SK-N-SH (cell line): Measurements from ENCODE around the gene GRM7. TPM values are rescaled to one million over a fixed set of nuclear protein-coding genes. Genes with fewer than 3 reads are reported as not detected.

Experiments used
- CTCF ChIA-PET: fragments of 300-600, 350-600 bp; formaldehyde crosslinking; extraction: SDS; loops from one replicate; lab custom pipeline; 2021; lab: Yijun Ruan, JAX
- POLR2A ChIA-PET: fragments of 350-600 bp; sonication (Branson Sonifier 250); formaldehyde crosslinking; extraction: SDS; loops from one replicate; lab custom pipeline; 2020; ENCODE audit warnings: antibody characterized with exemption, inconsistent platforms; lab: Yijun Ruan, JAX
- DNase-seq: peaks from one replicate; pipeline ENCODE4 v3.0.0; 2012
- H2AFZ ChIP-seq: fragments of 200-600 bp; sonication (generic); 2 replicates; pipeline ENCODE4 v1.8.1; 2016; ENCODE audit warnings: antibody characterized with exemption, mild to moderate bottlenecking, low read depth
- H3F3A ChIP-seq: fragments of 200-600 bp; sonication (generic); replicated peaks from 2 replicates; pipeline ENCODE3; 2016; ENCODE audit warnings: antibody characterized with exemption, mild to moderate bottlenecking; ENCODE audit not compliant: insufficient read depth
- H3K27ac ChIP-seq, 2 experiments: fragments of 200-500 bp in 1 of 2; fragments of 200-600 bp in 1 of 2; sonication (Bioruptor generic) in 1 of 2; sonication (generic), shearing (Covaris generic) in 1 of 2; 2 replicates each; pipeline versions ENCODE4 v1.5.1 to v1.6.1; 2014 to 2016; ENCODE audit warnings: low read depth in 2 of 2, inconsistent platforms in 1 of 2, low read length in 1 of 2, mild to moderate bottlenecking in 1 of 2, mixed read lengths in 1 of 2
- H3K27me3 ChIP-seq: fragments of 200-600 bp; sonication (generic), shearing (Covaris generic); 2 replicates; pipeline ENCODE4 v1.6.1; 2016; ENCODE audit warnings: mixed run types; ENCODE audit not compliant: insufficient read depth
- H3K36me3 ChIP-seq, 2 experiments: fragments of 200-500 bp in 1 of 2; fragments of 200-600 bp in 1 of 2; sonication (Bioruptor generic) in 1 of 2; sonication (generic) in 1 of 2; replicated peaks in 1 of 2; 2 replicates each; pipeline versions ENCODE3 to v1.5.1; 2014 to 2016; ENCODE audit warnings: low read length in 1 of 2, mild to moderate bottlenecking in 1 of 2; ENCODE audit not compliant: insufficient read depth in 2 of 2, control insufficient read depth in 1 of 2
- H3K4me1 ChIP-seq, 2 experiments: fragments of 200-500 bp in 1 of 2; fragments of 200-600 bp in 1 of 2; sonication (Bioruptor generic) in 1 of 2; sonication (generic), shearing (Covaris generic) in 1 of 2; 2 replicates each; pipeline versions ENCODE4 v1.5.1 to v1.6.1; 2014 to 2016; ENCODE audit warnings: low read depth in 1 of 2, low read length in 1 of 2, mixed run types in 1 of 2; ENCODE audit not compliant: insufficient read depth in 2 of 2, control insufficient read depth in 1 of 2
- H3K4me2 ChIP-seq: fragments of 200-600 bp; sonication (generic), shearing (Covaris generic); 2 replicates; pipeline ENCODE4 v1.6.1; 2017; ENCODE audit warnings: mixed run types
- H3K4me3 ChIP-seq, 2 experiments: fragments of 200-500 bp in 1 of 2; fragments of 200-600 bp in 1 of 2; sonication (Bioruptor generic) in 1 of 2; sonication (generic), shearing (Covaris generic) in 1 of 2; 2 replicates each; pipeline versions ENCODE4 v1.5.1 to v1.8.1; 2014 to 2016; ENCODE audit warnings: low read depth in 2 of 2, inconsistent platforms in 1 of 2, low read length in 1 of 2, mild to moderate bottlenecking in 1 of 2, mixed read lengths in 1 of 2, moderate library complexity in 1 of 2
- H3K79me2 ChIP-seq: fragments of 200-600 bp; sonication (generic); 2 replicates; pipeline ENCODE4 v1.8.1; 2017; ENCODE audit warnings: mild to moderate bottlenecking; ENCODE audit not compliant: insufficient read depth
- H3K9ac ChIP-seq: fragments of 200-600 bp; sonication (generic); 2 replicates; pipeline ENCODE4 v1.6.1; 2017; ENCODE audit warnings: mixed run types
- H3K9me2 ChIP-seq: fragments of 200-600 bp; sonication (generic); 2 replicates; pipeline ENCODE4 v1.6.1; 2017; ENCODE audit warnings: mixed run types
- H3K9me3 ChIP-seq: fragments of 200-600 bp; sonication (generic); 2 replicates; pipeline ENCODE4 v1.6.1; 2017; ENCODE audit warnings: mixed run types, mild to moderate bottlenecking, moderate library complexity
- H4K20me1 ChIP-seq: fragments of 200-600 bp; sonication (generic); 2 replicates; pipeline ENCODE4 v1.6.1; 2017; ENCODE audit warnings: mild to moderate bottlenecking, mixed run types; ENCODE audit not compliant: insufficient read depth
- CTCF ChIP-seq: fragments of 200-600 bp; sonication (generic); IDR thresholded peaks from 2 replicates; pipeline ENCODE4 v1.6.1; 2017; ENCODE audit warnings: antibody characterized with exemption, mild to moderate bottlenecking, moderate library complexity
- ELF1 ChIP-seq: IDR thresholded peaks from 2 replicates; pipeline ENCODE4 v1.4.0; 2012
- EP300 ChIP-seq, 2 experiments: IDR thresholded peaks; 2 replicates each; pipeline versions ENCODE4 v1.4.0 to v1.6.1; 2012; ENCODE audit warnings: borderline replicate concordance in 1 of 2, low read depth in 1 of 2, low read length in 1 of 2
- FOSL2 ChIP-seq: IDR thresholded peaks from 2 replicates; pipeline ENCODE4 v1.4.0; 2012; ENCODE audit warnings: low read depth, mild to moderate bottlenecking, moderate library complexity, borderline replicate concordance
- MXI1 ChIP-seq: IDR thresholded peaks from 2 replicates; pipeline ENCODE4 v1.6.1; 2012; ENCODE audit warnings: mild to moderate bottlenecking, low read depth, low read length, improper control_type of control experiment
- POLR2AphosphoS5 ChIP-seq: IDR thresholded peaks from 2 replicates; pipeline ENCODE4 v1.6.1; 2012; ENCODE audit warnings: low read depth, low read length
- RAD21 ChIP-seq: IDR thresholded peaks from 2 replicates; pipeline ENCODE4 v1.6.1; 2012; ENCODE audit warnings: mild to moderate bottlenecking, low read length
- RCOR1 ChIP-seq: fragments of 150-350 bp; IDR thresholded peaks from 2 replicates; pipeline ENCODE4 v1.6.1; 2017; ENCODE audit warnings: antibody characterized with exemption, low read length
- RFX5 ChIP-seq: IDR thresholded peaks from 2 replicates; pipeline ENCODE4 v1.6.1; 2012; ENCODE audit warnings: mild to moderate bottlenecking, improper control_type of control experiment, low read length
- RXRA ChIP-seq: IDR thresholded peaks from 2 replicates; pipeline ENCODE4 v1.4.0; 2012; ENCODE audit warnings: low read depth, mild to moderate bottlenecking, borderline replicate concordance
- SIN3A ChIP-seq: IDR thresholded peaks from 2 replicates; pipeline ENCODE4 v1.6.1; 2012; ENCODE audit warnings: low read depth, mild to moderate bottlenecking, low read length, moderate library complexity, borderline replicate concordance
- YY1 ChIP-seq: IDR thresholded peaks from 2 replicates; pipeline ENCODE4 v1.4.0; 2012; ENCODE audit warnings: low read depth, mild to moderate bottlenecking
- polyA plus RNA-seq, 3 experiments: library from polyadenylated mRNA; depleted of rRNA; stranded (reverse); fragments of >200 nt; gene quantifications; 2 replicates each; pipeline ENCODE4 v1.2.3, GENCODE V29; 2012
- TF ChIP-seq, protein P1 (sequence below): IDR thresholded peaks from 2 replicates; pipeline ENCODE4 v1.6.1; 2012; ENCODE audit warnings: mild to moderate bottlenecking, low read depth, low read length, moderate library complexity
- TF ChIP-seq, protein P2 (sequence below): fragments of 150-350 bp; IDR thresholded peaks from 2 replicates; pipeline ENCODE4 v1.6.1; 2017; ENCODE audit warnings: antibody characterized with exemption, low read length, low read depth, borderline replicate concordance

The GRM7 gene
- polyA plus RNA-seq, 1 of the 3 experiments (the other 2 are of a cell fraction), result 0.03 TPM

GRCh38 chr3:6867269-6867668, 6.4 kb downstream of the GRM7 start (continued):
- TF ChIP-seq, protein P1, sequence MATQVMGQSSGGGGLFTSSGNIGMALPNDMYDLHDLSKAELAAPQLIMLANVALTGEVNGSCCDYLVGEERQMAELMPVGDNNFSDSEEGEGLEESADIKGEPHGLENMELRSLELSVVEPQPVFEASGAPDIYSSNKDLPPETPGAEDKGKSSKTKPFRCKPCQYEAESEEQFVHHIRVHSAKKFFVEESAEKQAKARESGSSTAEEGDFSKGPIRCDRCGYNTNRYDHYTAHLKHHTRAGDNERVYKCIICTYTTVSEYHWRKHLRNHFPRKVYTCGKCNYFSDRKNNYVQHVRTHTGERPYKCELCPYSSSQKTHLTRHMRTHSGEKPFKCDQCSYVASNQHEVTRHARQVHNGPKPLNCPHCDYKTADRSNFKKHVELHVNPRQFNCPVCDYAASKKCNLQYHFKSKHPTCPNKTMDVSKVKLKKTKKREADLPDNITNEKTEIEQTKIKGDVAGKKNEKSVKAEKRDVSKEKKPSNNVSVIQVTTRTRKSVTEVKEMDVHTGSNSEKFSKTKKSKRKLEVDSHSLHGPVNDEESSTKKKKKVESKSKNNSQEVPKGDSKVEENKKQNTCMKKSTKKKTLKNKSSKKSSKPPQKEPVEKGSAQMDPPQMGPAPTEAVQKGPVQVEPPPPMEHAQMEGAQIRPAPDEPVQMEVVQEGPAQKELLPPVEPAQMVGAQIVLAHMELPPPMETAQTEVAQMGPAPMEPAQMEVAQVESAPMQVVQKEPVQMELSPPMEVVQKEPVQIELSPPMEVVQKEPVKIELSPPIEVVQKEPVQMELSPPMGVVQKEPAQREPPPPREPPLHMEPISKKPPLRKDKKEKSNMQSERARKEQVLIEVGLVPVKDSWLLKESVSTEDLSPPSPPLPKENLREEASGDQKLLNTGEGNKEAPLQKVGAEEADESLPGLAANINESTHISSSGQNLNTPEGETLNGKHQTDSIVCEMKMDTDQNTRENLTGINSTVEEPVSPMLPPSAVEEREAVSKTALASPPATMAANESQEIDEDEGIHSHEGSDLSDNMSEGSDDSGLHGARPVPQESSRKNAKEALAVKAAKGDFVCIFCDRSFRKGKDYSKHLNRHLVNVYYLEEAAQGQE, result no peak
- TF ChIP-seq ELF1 (no peak), RAD21 (peak; percentile 17; the same call in 1 of the 2 replicates), SIN3A (no peak), POLR2AphosphoS5 (peak; percentile 30; the same call in 1 of the 2 replicates), CTCF (no peak), RCOR1 (peak; percentile 96)
- TF ChIP-seq, protein P2, sequence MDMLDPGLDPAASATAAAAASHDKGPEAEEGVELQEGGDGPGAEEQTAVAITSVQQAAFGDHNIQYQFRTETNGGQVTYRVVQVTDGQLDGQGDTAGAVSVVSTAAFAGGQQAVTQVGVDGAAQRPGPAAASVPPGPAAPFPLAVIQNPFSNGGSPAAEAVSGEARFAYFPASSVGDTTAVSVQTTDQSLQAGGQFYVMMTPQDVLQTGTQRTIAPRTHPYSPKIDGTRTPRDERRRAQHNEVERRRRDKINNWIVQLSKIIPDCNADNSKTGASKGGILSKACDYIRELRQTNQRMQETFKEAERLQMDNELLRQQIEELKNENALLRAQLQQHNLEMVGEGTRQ, result no peak

DNA sequence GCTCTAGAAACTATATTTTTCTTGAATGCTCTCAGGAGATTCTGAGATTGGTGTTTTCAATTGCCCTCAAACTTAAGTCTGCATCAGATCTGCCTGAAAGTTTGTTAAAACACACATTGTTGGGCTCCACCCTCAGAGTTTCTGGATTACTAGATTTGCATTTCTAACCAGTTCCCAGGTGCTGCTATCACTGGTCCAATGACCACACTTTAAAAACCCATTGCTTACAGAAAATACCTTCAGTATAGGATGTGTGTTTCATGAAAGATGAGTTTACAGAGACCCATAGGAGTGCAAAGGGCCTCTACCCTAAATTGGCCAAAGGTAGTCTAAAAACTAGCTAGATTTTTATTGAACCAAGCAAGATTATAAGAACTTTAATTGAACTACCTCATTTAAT, 17.8 kb downstream of the GRM7 start:
- no peak for DNase-seq
- H3K9me3 ChIP-seq, result no peaks in the 10 kb centered on the region
- no peak overlapping the region for H3K27ac ChIP-seq
- no peaks in the 10 kb centered on the region for H3K79me2 ChIP-seq
- ChIA-PET POLR2A (no interaction called here), CTCF (no interaction called here)
- TF ChIP-seq RFX5, result no peak
- TF ChIP-seq EP300 (IDR thresholded peaks at IDR 0.05; ENCODE audit: borderline replicate concordance in 1 of 2, low read depth in 1 of 2, low read length in 1 of 2), result no peak
- TF ChIP-seq RCOR1, result no peak
- no peak for TF ChIP-seq RXRA
- no peak for TF ChIP-seq YY1
- no peak for TF ChIP-seq FOSL2
- TF ChIP-seq, protein P2, result no peak
- no peak for TF ChIP-seq MXI1
- no peak for TF ChIP-seq RAD21
- no peaks in the 10 kb centered on the region for H4K20me1 ChIP-seq
- H3K4me1 ChIP-seq, result no peaks in the 10 kb centered on the region; a peak in 1 of 4 replicates
- H3K9ac ChIP-seq, result no peak overlapping the region
- no peaks in the 10 kb centered on the region for H3K27me3 ChIP-seq
- no peak overlapping the region for H3K4me3 ChIP-seq
- no peak overlapping the region for H3K4me2 ChIP-seq
- no peaks in the 10 kb centered on the region for H3K9me2 ChIP-seq
- H3F3A ChIP-seq, result no peaks in the 10 kb centered on the region
- no peak overlapping the region for H2AFZ ChIP-seq
- no peaks in the 10 kb centered on the region for H3K36me3 ChIP-seq
